ENCODE results near the gene BARHL1.
"Not testable (repeated sequence)": the region's sequence is repeated elsewhere in the genome, so short reads cannot be mapped to it uniquely, and the experiment has no call there.

The BARHL1 gene

GRCh38 chr9:132557159-132557558 lies 25.2 kb upstream of the BARHL1 start:
- DNase-seq, result no peak

GRCh38 chr9:132559711-132560110 lies 22.7 kb upstream of the BARHL1 start:
- DNase-seq, result no peak

- DNase-seq, result no peak
Observed at GRCh38 chr9:132560616-132561202, 21.7 kb upstream of the BARHL1 start.

- no peak for DNase-seq
Observed at GRCh38 chr9:132562306-132562573, 20.2 kb upstream of the BARHL1 start.

- no peak for DNase-seq
Observed at GRCh38 chr9:132564526-132564925, 17.9 kb upstream of the BARHL1 start.

- DNase-seq, result not testable (repeated sequence)
Observed at GRCh38 chr9:132568787-132569186, 13.6 kb upstream of the BARHL1 start.

GRCh38 chr9:132571806-132572600 lies 10.4 kb upstream of the BARHL1 start:
- no peak for DNase-seq

- DNase-seq, result no peak
Observed at GRCh38 chr9:132572921-132573320, 9.5 kb upstream of the BARHL1 start.

GRCh38 chr9:132575005-132575609 lies 7.3 kb upstream of the BARHL1 start:
- DNase-seq, result peak; percentile 69

GRCh38 chr9:132575811-132576210 lies 6.6 kb upstream of the BARHL1 start:
- DNase-seq, result no peak

- no peak for DNase-seq
Observed at GRCh38 chr9:132577119-132577518, 5.3 kb upstream of the BARHL1 start.

GRCh38 chr9:132578367-132578932 lies 4.0 kb upstream of the BARHL1 start:
- DNase-seq, result no peak

GRCh38 chr9:132579427-132579798 lies 3.0 kb upstream of the BARHL1 start:
- DNase-seq, result no peak

GRCh38 chr9:132582786-132583583 lies 579 bp downstream of the BARHL1 start:
- DNase-seq, result no peak

- no peak for DNase-seq
Observed at GRCh38 chr9:132583584-132584304, 1.3 kb downstream of the BARHL1 start.

GRCh38 chr9:132584601-132585560 lies 2.5 kb downstream of the BARHL1 start:
- no peak for DNase-seq

- DNase-seq, result no peak
Observed at GRCh38 chr9:132585954-132586829, 3.8 kb downstream of the BARHL1 start.

GRCh38 chr9:132586830-132587591 lies 4.6 kb downstream of the BARHL1 start:
- no peak for DNase-seq

- no peak for DNase-seq
Observed at GRCh38 chr9:132587592-132587955, 5.2 kb downstream of the BARHL1 start.

GRCh38 chr9:132588098-132588497 lies 5.7 kb downstream of the BARHL1 start:
- no peak for DNase-seq

Measured in NCI-H2107 (cell line).